Fibroblast of mammary gland (primary cell): ENCODE data around the gene SLC16A7.
A peak's percentile ranks its signal among the peaks of the same experiment; 100 is the strongest.

ENCODE experiments used
- DNase-seq: peaks from one replicate; pipeline ENCODE4 v3.0.0-alpha.2; 2010; ENCODE audit warnings: low read depth
- H3K4me3 ChIP-seq: 2 replicates; pipeline ENCODE4 v1.5.1; 2011; ENCODE audit warnings: low read depth, mild to moderate bottlenecking, low read length, moderate library complexity; ENCODE audit not compliant: control insufficient read depth
- CTCF ChIP-seq: conservative IDR thresholded peaks from 2 replicates; pipeline ENCODE4 v1.5.1; 2011; ENCODE audit warnings: low read depth, low read length, inconsistent platforms; ENCODE audit not compliant: control insufficient read depth, insufficient read depth

Gene SLC16A7

GRCh38 chr12:59733200-59733599, 137.4 kb downstream of the SLC16A7 start:
- no peak for TF ChIP-seq CTCF
- DNase-seq, result no peak
- H3K4me3 ChIP-seq, result no peak overlapping the region

- no peak overlapping the region for H3K4me3 ChIP-seq
- DNase-seq, result no peak
- no peak for TF ChIP-seq CTCF
Observed at GRCh38 chr12:59734371-59734770, 138.5 kb downstream of the SLC16A7 start.

GRCh38 chr12:59735231-59735630, 139.4 kb downstream of the SLC16A7 start:
- DNase-seq, result no peak
- no peak overlapping the region for H3K4me3 ChIP-seq
- no peak for TF ChIP-seq CTCF

DNA sequence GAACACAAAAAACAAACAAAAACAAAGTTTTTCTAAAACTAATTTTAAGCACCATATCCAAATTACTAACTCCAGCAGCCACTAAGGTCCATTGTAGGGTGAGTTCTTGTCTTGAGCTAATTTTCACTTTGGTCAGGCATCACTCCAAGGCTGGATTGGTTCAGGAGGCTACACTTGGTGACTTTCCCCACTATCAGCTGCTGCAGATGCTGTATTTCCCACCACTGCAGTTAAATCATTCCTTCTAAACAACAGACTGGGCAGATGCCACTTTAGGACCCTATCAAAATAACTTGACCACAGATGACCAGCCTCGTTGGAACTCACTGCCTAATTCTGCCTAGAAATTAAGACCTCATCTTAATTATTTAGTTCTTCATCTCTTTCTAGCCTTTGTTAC, 140.5 kb downstream of the SLC16A7 start:
- no peak overlapping the region for H3K4me3 ChIP-seq
- TF ChIP-seq CTCF, result no peak
- no peak for DNase-seq

- TF ChIP-seq CTCF, result no peak
- H3K4me3 ChIP-seq, result no peak overlapping the region
- peak; percentile 91 for DNase-seq
Observed at GRCh38 chr12:59736786-59737185, 141.0 kb downstream of the SLC16A7 start.

DNA sequence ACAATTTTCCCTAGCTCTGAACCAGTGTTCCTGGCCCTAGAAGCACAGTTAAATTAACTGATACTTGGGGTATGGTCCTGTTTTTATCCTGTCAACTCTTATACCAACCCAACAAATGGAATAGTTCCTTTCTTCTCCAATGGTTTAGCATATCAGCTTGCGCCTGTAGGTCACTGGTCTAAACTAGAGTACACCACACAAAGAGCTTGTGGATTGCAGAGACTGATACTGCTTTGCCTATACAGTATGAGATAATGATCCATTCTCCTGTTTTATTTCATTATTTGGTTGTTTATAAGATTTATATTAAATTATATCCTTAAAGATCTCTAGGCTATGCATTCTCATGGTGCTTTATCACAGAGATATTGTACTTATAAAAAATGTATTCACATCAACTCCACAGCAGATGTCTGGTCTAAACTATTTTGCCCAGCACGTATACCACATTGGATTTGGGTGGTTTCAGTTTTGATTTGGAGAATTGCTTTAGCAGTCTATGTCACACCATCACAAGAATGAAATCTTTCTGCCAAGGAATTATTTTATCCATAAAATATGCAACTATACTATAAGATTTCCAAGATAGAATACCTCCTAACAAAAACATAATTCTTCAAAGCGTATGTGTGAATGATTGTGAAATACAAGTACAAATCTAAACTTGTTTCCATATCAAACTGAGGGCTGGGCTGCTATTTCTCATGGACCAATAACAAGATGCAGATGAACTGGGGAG, 142.1 kb downstream of the SLC16A7 start:
- DNase-seq, result peak; percentile 18
- TF ChIP-seq CTCF, result no peak
- H3K4me3 ChIP-seq, result no peak overlapping the region
